Iris pigment epithelial cell (primary cell): Measurements from ENCODE around the gene ASTN2.
"Not testable (repeated sequence)": the region's sequence is repeated elsewhere in the genome, so short reads cannot be mapped to it uniquely, and the experiment has no call there.

ENCODE experiments used
- DNase-seq: peaks from one replicate; pipeline ENCODE4 v3.0.0-alpha.2; 2011; ENCODE audit warnings: low read depth

Gene ASTN2

GRCh38 chr9:117074342-117074662 is 340.6 kb downstream of the ASTN2 start:
- DNase-seq: no peak

GRCh38 chr9:117073539-117074341 is 341.1 kb downstream of the ASTN2 start:
- peak; percentile 29 for DNase-seq

GRCh38 chr9:117073071-117073470 is 341.8 kb downstream of the ASTN2 start:
- no peak for DNase-seq

- DNase-seq: no peak
Observed at GRCh38 chr9:117072216-117072615, 342.6 kb downstream of the ASTN2 start.

GRCh38 chr9:117071673-117072207 is 343.1 kb downstream of the ASTN2 start:
- DNase-seq: not testable (repeated sequence)

- DNase-seq: no peak
Observed at GRCh38 chr9:117063721-117064471, 351.0 kb downstream of the ASTN2 start.

- DNase-seq: no peak
Observed at GRCh38 chr9:117060963-117061362, 353.9 kb downstream of the ASTN2 start.

- DNase-seq: no peak
Observed at GRCh38 chr9:117050007-117050406, 364.9 kb downstream of the ASTN2 start.

- no peak for DNase-seq
Observed at GRCh38 chr9:117046666-117047327, 368.1 kb downstream of the ASTN2 start.

GRCh38 chr9:117044241-117044640 is 370.6 kb downstream of the ASTN2 start:
- DNase-seq: no peak

- no peak for DNase-seq
Observed at GRCh38 chr9:117043159-117043558, 371.7 kb downstream of the ASTN2 start.

GRCh38 chr9:117035546-117035945 is 379.3 kb downstream of the ASTN2 start:
- no peak for DNase-seq

GRCh38 chr9:117034866-117035265 is 380.0 kb downstream of the ASTN2 start:
- DNase-seq: peak; percentile 17

GRCh38 chr9:117030254-117030768 is 384.5 kb downstream of the ASTN2 start:
- DNase-seq: no peak

GRCh38 chr9:117029341-117029740 is 385.5 kb downstream of the ASTN2 start:
- DNase-seq: no peak

- peak; percentile 5 for DNase-seq
Observed at GRCh38 chr9:117028103-117028858, 386.6 kb downstream of the ASTN2 start.

- DNase-seq: no peak
Observed at GRCh38 chr9:117021906-117022305, 393.0 kb downstream of the ASTN2 start.

- DNase-seq: no peak
Observed at GRCh38 chr9:117018966-117019617, 395.8 kb downstream of the ASTN2 start.

GRCh38 chr9:117017414-117017985 is 397.4 kb downstream of the ASTN2 start:
- DNase-seq: no peak

GRCh38 chr9:117014061-117014460 is 400.8 kb downstream of the ASTN2 start:
- DNase-seq: no peak
